Neuronal stem cell (in vitro differentiated cells): Measurements from ENCODE around the gene IFT74.

Experiments used
- DNase-seq: peaks from one replicate; pipeline ENCODE4 v3.0.0-alpha.2; 2013; ENCODE audit warnings: low spot score
- H2AFZ ChIP-seq: one replicate; pipeline ENCODE4 v1.6.1; 2013; ENCODE audit warnings: mild to moderate bottlenecking, low read length, inconsistent platforms
- H2AK5ac ChIP-seq: 2 replicates; pipeline ENCODE4 v1.6.1; 2013; ENCODE audit warnings: low read depth, mild to moderate bottlenecking, inconsistent platforms, low read length, moderate library complexity, mixed read lengths
- H2BK120ac ChIP-seq: 2 replicates; pipeline ENCODE4 v1.6.1; 2013; ENCODE audit warnings: low read depth, mild to moderate bottlenecking, inconsistent platforms, low read length, moderate library complexity, mixed read lengths
- H2BK12ac ChIP-seq: one replicate; pipeline ENCODE4 v1.6.1; 2013; ENCODE audit warnings: low read length, inconsistent platforms
- H2BK15ac ChIP-seq: 2 replicates; pipeline ENCODE4 v1.6.1; 2013; ENCODE audit warnings: mild to moderate bottlenecking, low read length, inconsistent platforms, mixed read lengths
- H2BK5ac ChIP-seq: one replicate; pipeline ENCODE4 v1.6.1; 2013; ENCODE audit warnings: inconsistent platforms, mild to moderate bottlenecking, low read length, moderate library complexity
- H3K14ac ChIP-seq: one replicate; pipeline ENCODE4 v1.6.1; 2013; ENCODE audit warnings: low read length, inconsistent platforms
- H3K18ac ChIP-seq: 2 replicates; pipeline ENCODE4 v1.6.1; 2013; ENCODE audit warnings: low read length, inconsistent platforms
- H3K23ac ChIP-seq: 2 replicates; pipeline ENCODE4 v1.6.1; 2013; ENCODE audit warnings: low read depth, mild to moderate bottlenecking, mixed read lengths, low read length, inconsistent platforms; ENCODE audit not compliant: poor library complexity
- H3K27ac ChIP-seq: replicated peaks from 3 replicates; pipeline ENCODE4 v1.5.1; 2013; ENCODE audit warnings: low read length, inconsistent platforms
- H3K27me3 ChIP-seq, 3 experiments: 2 replicates each; pipeline ENCODE4 v1.6.1; 2013; ENCODE audit warnings: low read length in 3 of 3, mild to moderate bottlenecking in 2 of 3, inconsistent platforms in 1 of 3, low read depth in 1 of 3, mixed read lengths in 1 of 3, moderate library complexity in 1 of 3; ENCODE audit not compliant: control insufficient read depth in 3 of 3, insufficient read depth in 3 of 3
- H3K36me3 ChIP-seq, 2 donors: replicated peaks in 1 of 2; 2 replicates each; pipeline ENCODE4 v1.6.1; 2013; ENCODE audit warnings: low read length in 2 of 2; ENCODE audit not compliant: control insufficient read depth in 2 of 2, insufficient read depth in 2 of 2
- H3K4ac ChIP-seq: 2 replicates; pipeline ENCODE4 v1.6.1; 2013; ENCODE audit warnings: inconsistent platforms, mild to moderate bottlenecking, low read length, moderate library complexity
- H3K4me1 ChIP-seq, 2 donors: 1 replicate in 1 of 2; 2 replicates in 1 of 2; pipeline ENCODE4 v1.6.1; 2013; ENCODE audit warnings: low read length in 2 of 2, low read depth in 1 of 2; ENCODE audit not compliant: control insufficient read depth in 2 of 2, insufficient read depth in 1 of 2
- H3K4me2 ChIP-seq: one replicate; pipeline ENCODE4 v1.6.1; 2013; ENCODE audit warnings: mild to moderate bottlenecking, low read length, inconsistent platforms; ENCODE audit not compliant: insufficient read depth, poor library complexity, severe bottlenecking
- H3K4me3 ChIP-seq, 2 donors: 2 replicates each; pipeline ENCODE4 v1.5.1; 2013; ENCODE audit warnings: low read length in 2 of 2, mild to moderate bottlenecking in 2 of 2, inconsistent platforms in 1 of 2, moderate library complexity in 1 of 2
- H3K79me1 ChIP-seq: one replicate; pipeline ENCODE4 v1.6.1; 2013; ENCODE audit warnings: low read depth, mild to moderate bottlenecking, inconsistent platforms, low read length, moderate library complexity
- H3K9ac ChIP-seq: one replicate; pipeline ENCODE4 v1.6.1; 2013; ENCODE audit warnings: mild to moderate bottlenecking, low read depth, low read length, inconsistent platforms; ENCODE audit not compliant: poor library complexity
- H3K9me3 ChIP-seq, 2 donors: replicated peaks in 1 of 2; 2 replicates each; pipeline versions ENCODE3 to v1.6.1; 2013; ENCODE audit warnings: low read length in 2 of 2, mild to moderate bottlenecking in 2 of 2, inconsistent platforms in 1 of 2, low read depth in 1 of 2, mixed read lengths in 1 of 2, moderate library complexity in 1 of 2; ENCODE audit not compliant: control insufficient read depth in 2 of 2, insufficient read depth in 1 of 2
- H4K8ac ChIP-seq: one replicate; pipeline ENCODE4 v1.6.1; 2013; ENCODE audit warnings: low read depth, mild to moderate bottlenecking, inconsistent platforms, low read length, moderate library complexity
- H4K91ac ChIP-seq: one replicate; pipeline ENCODE4 v1.6.1; 2013; ENCODE audit warnings: low read length, low read depth, mild to moderate bottlenecking, inconsistent platforms; ENCODE audit not compliant: poor library complexity
- WGBS, 2 donors: extraction: QIAGEN DNeasy Blood & Tissue Kit; methylation state at CpG; one replicate each; pipeline ENCODE4 v1.1.7; 2013; ENCODE audit warnings: missing lambda C conversion rate in 2 of 2, mixed read lengths in 1 of 2; ENCODE audit not compliant: insufficient read length in 2 of 2, insufficient replicate concordance in 1 of 2; ENCODE audit errors: extremely low coverage in 2 of 2; 5-methylcytosine and 5-hydroxymethylcytosine counted together

IFT74 gene

GRCh38 chr9:27112235-27112634 is 156.0 kb downstream of the IFT74 start:
- Histone ChIP-seq H3K23ac (no peak overlapping the region), H2BK5ac (no peak overlapping the region), H2BK15ac (no peak overlapping the region), H3K27ac (no peak overlapping the region), H2AFZ (no peak overlapping the region), H2BK120ac (no peak overlapping the region), H3K18ac (no peak overlapping the region), H4K91ac (no peak overlapping the region), H3K79me1 (no peaks in the 10 kb centered on the region), H3K14ac (no peak overlapping the region), H2BK12ac (no peak overlapping the region), H3K4me3 (no peak overlapping the region), H3K4ac (no peak overlapping the region), H3K9ac (no peak overlapping the region), H4K8ac (no peak overlapping the region), H3K27me3 (no peaks in the 10 kb centered on the region), H3K4me2 (no peak overlapping the region), H2AK5ac (no peak overlapping the region), H3K9me3 (no peaks in the 10 kb centered on the region), H3K4me1 (peaks cover 0 to 5% of the 10 kb centered on the region in 2 donors), H3K36me3 (no peaks in the 10 kb centered on the region)
- DNase-seq, result no peak
- WGBS, 2 donors, result no CpG with 5 or more reads among the region's 2 CpGs
